NCI-H1092 (cell line): ENCODE results near the gene TFAM.

Experiments used
- DNase-seq: peaks from one replicate; lab custom pipeline; 2025; lab: John Stamatoyannopoulos, UW

TFAM gene

GRCh38 chr10:58384999-58385783 is at the start of gene TFAM:
TFAM (plus strand) TSS chr10:58385410; CDS start chr10:58385548, 138 bp downstream.
- peak; percentile 88 for DNase-seq

DNA sequence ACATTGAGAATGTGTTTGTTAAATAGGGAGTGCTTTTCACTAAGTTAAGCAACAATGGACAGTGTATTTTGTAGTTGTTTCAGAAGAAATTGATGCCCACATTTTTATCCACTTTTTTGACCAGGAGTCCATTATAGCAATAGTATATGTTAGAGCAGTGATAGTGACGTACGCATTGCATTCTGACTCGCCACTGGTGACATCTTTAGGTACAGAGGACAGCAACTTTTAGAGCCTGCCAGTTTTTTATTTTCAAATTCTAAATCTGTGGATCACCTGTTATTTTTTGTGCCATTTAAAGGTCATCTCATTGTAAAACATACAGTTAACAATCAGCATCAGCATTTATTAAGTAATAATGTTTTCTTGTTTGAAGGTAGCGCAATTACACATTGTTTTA is 49.0 kb upstream of the TFAM start:
- no peak for DNase-seq

DNA sequence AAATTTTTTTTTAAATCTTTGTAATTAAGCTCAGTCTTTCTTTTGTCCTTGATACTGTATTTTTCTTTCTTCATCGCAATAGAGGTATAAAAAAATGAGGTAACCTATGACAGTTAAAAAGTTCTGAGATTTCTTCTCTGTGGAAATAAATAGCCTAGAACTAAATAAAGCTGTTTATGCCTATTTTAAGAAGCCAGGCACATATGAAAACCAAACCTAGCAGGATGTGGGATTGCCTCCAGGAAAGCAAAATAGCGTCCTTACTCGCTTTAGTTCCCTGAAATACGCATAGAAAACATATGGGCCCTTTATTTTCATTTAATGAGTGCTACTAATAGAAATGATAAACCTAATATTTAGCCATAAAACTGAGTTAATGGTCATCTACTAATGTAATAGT is 43.8 kb upstream of the TFAM start:
- DNase-seq = no peak

DNA sequence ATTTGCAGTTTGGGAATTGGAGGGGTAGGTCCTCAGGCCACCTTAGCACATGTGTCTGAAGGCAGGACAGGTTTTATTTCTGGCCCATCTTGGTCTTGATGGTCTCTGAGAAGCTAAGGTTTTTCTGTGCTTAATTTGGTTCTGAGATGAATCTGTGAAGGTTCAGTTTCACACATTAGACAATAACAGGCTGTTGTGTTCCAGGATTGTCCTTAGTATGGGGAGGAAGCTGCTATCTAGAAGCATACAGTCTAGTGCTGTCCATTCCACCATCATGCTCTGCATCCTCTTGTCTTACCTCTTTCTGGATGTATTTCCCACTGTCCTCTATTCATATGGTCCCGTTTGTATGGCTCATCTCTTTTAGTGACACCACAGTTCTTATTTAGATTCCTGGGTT is 43.3 kb upstream of the TFAM start:
- DNase-seq = no peak

- DNase-seq = no peak
These were observed 37.2 kb upstream of the TFAM start for GRCh38 chr10:58347967-58348366.

DNA sequence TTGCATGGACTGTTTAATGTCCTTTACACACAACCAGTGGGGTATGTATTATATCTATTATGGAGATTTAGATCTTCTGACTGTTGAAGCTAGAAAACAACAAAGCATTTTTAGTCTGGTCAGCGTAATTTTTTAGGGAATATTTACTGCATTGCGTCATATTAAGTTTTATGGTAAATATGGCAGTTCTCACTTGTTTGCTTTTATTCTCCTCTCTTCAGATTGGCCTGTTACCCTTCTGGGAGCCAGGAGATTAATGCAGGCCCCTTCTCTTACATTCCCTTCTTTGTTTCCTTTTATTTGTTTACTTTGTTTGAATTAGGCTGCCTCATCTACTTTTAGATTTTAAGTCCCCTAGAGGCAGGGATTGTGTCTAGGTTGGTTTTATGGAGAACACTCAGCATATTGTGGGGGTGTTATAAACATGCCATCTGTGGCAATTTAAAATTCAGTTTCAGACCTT is 36.6 kb upstream of the TFAM start:
- DNase-seq = no peak

DNA sequence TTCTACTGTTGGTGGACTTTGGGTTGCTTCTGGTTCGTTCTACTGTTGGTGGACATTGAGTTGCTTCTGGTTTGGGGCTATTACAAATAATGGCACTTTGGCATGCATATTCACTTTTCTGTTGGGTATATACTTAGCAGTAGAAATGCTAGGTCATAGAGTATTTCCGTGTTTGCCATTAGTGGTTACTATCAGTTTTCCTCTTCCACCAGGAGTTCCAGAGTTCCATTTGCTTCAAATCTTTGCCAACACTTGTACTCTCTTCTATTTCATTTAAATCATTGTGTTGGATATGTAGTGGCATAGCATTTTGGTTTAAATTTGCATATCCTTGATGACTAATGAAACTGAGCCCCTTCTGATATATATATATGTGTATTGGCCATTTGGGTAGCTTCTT is 35.2 kb upstream of the TFAM start:
- no peak for DNase-seq

DNA sequence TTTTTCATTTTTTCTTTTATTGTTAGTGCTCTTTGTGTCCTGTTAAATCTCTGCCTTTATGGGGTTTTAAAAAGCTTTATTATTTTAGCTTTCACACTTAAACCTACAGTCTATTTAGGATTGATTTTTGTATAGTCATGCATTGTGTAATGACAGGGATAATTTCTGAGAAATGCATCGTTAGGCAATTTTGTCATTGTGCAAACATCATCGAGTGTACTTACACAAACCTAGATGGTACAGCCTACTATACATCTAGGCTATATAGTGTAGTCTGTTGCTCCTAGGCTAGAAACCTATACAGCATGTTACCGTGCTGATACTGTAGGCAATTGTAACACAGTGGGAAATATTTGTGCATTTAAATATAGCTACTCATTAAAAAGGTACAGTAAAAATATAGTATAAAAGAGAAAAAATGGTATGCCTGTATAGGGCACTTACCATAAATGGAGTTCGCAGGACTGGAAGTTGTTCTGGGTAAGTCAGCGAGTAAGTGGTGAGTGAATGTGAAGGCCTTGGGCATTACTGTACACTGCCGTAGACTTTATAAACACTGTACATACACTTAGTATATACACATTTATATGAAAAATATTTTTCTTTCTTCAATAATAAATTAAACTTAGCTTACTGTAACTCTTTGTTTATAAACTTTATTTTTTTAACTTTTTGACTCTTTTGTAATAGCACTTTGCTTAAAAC is 34.4 kb upstream of the TFAM start:
- DNase-seq = no peak

DNA sequence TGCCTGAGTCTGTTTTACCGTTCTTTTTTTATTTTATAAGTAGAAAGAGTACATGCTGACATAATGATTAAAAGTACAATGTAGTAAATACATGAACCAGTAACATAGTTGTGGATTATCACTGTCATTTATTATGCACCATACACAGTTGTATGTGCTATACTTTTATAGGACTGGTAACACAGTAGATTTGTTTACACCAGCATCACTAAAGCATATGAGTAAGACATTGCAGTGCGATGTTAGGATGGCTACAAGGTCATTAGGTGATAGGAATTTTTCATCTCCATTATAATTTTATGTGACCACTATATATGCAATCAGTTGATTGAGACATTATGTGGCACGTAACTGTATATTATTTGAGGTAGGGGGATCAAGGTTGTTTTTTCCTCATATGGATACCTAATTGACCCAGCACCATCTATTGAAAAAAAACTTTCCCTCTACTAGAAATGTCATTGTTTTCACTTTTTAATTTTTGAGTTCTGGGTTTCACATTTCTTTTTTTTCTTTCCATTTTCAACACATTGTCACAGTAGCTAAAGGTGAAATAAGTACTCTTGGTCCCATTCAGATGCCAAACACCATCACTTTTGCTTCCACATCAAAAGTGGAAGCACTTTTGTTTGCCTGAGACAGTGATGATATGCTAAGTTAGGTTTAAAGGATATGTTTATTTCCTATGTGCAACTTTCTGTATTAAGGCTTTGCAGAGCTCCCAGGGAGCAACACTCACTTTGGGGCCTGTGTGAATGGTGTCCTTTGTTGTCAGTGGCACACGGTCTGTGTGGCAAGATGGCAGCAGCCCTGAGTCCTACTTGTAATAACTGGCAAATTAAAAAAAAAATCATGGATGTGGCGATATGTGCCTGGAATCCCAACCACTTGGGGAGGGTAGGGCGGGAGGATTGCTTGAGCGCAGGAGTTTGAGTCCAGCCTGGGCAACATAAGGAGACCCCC is 33.3 kb upstream of the TFAM start:
- DNase-seq = no peak

DNA sequence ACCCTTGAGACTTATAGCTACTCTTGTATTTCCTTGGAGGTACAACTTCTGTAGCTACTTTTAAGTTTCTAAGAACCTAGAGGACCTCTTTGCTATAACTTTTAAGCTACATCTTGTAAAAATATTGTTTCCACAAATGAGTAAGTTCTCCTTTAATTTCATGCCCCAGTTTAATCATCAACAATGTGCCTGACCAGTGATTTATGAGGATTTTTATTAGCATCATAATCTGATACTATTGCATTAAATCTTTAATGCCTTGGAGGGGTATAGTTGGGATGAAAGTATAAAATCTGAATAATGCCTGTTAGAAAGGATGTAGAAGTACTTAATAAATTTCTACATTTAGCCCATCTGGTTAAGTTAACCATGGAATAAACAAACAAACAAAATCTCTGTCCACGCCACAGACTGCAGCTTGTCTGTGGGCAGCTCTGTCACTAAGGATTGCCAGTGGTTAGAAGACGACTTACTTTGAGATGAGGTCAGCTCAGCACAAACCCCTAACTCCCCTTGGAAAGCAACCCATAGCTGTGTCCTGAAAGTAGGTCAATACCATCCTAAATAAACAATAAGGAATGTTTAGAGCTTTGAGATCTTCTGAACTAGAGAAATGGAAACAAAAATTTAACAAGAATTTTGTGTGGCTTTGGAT is 32.1 kb upstream of the TFAM start:
- DNase-seq = no peak

DNA sequence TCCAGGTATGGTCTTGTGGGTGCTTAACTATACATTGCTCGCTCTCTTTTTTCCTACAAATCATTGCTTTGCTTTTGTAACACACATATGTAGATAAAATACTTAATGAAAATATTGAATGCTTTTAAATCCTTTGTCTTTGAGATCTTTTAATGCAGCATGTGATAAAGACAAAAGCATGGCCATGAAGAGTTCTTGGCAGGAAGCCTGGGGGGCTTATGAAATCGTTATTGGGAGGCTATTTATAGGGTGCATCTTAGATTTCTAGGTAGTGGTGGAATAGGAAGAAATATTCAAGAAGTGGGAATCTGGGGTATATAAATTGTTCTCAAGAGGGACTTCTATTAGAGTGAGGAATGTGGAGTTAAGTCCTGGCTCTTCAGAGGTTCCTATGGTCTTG is 28.5 kb upstream of the TFAM start:
- DNase-seq = no peak

DNA sequence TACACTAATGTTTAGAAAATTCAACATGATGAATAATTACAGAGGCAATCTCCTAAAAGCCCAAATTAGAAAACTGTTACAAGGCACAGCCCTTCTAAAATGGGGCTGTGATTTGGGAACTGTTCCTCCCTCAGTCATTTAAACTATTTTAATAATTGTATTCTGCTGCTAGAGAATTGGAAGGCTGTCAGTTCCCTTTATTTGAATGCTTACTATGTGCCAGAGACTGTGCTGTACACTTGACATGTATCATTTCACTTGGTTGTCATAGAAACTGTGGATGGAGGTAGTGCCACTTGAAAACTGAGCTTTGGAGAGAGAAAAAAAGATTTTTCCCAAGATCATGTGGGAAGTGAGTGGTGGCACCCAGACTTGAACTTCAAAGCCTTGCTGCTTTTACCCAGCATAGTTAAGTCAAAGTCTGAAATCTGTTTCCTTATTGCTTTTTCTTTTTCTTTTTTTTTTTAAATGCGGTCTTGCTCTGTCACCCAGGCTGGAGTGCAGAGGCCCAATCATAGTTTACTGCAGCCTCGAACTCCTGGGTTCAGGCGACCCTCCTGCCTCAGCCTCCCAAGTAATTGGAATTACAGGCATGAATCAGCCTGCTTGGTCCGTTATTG is 26.8 kb upstream of the TFAM start:
- no peak for DNase-seq

DNA sequence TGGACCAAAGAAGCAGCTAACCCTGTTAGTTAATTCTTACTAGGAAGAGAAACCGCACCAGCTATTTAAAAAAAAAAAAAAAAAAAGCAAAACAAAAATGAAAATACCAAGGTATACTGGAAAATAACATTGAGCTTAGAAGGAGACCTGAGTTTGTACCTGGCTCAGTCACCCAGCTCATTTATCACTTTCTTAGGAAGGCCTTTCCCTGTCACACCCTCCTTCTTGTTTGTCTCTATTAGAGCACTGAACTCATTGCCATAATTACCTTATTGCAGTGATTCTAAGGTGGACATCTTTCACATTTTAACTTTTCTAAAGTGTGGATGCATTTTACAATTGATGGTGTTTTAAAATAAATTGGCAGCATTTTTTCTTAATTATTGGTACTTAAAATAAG is 26.3 kb upstream of the TFAM start:
- no peak for DNase-seq

GRCh38 chr10:58359541-58359940 is 25.7 kb upstream of the TFAM start:
- DNase-seq = no peak

- no peak for DNase-seq
These were observed 24.7 kb upstream of the TFAM start for GRCh38 chr10:58360412-58361004.

- DNase-seq = no peak
These were observed 23.9 kb upstream of the TFAM start for GRCh38 chr10:58361353-58361752.

DNA sequence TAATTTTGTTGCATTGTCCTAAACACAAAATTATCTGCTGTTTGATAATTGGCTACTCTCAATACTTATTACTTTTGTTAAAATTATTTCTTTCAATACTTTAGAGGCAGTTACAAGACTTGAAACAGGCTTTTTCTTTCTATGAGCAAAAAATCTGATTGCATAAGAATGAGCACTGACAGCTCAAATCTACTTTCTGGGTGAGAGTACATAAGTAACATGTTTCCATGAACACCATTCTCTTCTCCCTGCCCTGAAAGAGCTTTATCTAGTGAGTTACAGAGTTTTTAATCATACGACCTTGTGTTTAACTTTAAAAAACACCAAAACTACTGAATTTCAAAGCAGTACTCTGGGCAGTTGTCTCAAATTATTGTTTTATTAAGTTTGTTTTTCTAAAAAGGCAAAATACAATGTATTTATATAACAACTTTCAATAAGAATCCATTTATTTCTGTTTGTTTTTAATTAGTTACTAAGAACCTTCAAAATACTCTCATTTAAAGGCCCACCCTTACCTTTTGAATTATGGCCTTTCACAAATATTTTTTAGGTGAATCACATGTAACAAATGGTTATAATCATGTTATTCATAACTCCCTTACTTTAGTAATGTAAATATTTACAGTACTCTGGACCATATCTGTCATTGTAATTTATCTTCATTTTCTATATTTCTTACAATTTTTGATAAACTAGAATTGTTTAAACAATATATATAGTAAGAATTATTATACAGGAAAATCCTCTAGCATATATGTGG is 23.0 kb upstream of the TFAM start:
- no peak for DNase-seq

- DNase-seq = no peak
These were observed 18.1 kb upstream of the TFAM start for GRCh38 chr10:58367069-58367468.

GRCh38 chr10:58371473-58371872 is 13.7 kb upstream of the TFAM start:
- no peak for DNase-seq
